Inflammatory macrophage treated with lipopolysaccharide for 1 hour (primary cell): ENCODE measurements around the gene GSAP.
"Not testable (repeated sequence)": the region's sequence is repeated elsewhere in the genome, so short reads cannot be mapped to it uniquely, and the experiment has no call there.

Source experiments
- DNase-seq, 2 donors: peaks; one replicate each; pipeline ENCODE4 v3.0.0-alpha.2; 2020 to 2022

Gene GSAP

GRCh38 chr7:77354914-77355313, 61.2 kb downstream of the GSAP start:
- DNase-seq, result no peak

- no peak for DNase-seq
Observed at GRCh38 chr7:77354484-77354883, 61.7 kb downstream of the GSAP start.

- no peak for DNase-seq
Observed at GRCh38 chr7:77353911-77354310, 62.2 kb downstream of the GSAP start.

- DNase-seq, result no peak
Observed at GRCh38 chr7:77353407-77353721, 62.8 kb downstream of the GSAP start.

- no peak for DNase-seq
Observed at GRCh38 chr7:77352665-77353406, 63.3 kb downstream of the GSAP start.

- peak; percentile 52 to 64 for DNase-seq
Observed at GRCh38 chr7:77351539-77352004, 64.6 kb downstream of the GSAP start.

- no peak for DNase-seq
Observed at GRCh38 chr7:77349141-77349540, 67.0 kb downstream of the GSAP start.

GRCh38 chr7:77348371-77348813, 67.8 kb downstream of the GSAP start:
- no peak for DNase-seq

GRCh38 chr7:77346441-77346840, 69.7 kb downstream of the GSAP start:
- no peak for DNase-seq

- not testable (repeated sequence) for DNase-seq
Observed at GRCh38 chr7:77345426-77345825, 70.7 kb downstream of the GSAP start.

GRCh38 chr7:77339726-77340125, 76.4 kb downstream of the GSAP start:
- DNase-seq, result no peak

- peak; percentile 82 to 85 for DNase-seq
Observed at GRCh38 chr7:77338883-77339629, 77.1 kb downstream of the GSAP start.

- peak; percentile 56 to 80 for DNase-seq
Observed at GRCh38 chr7:77338260-77338659, 77.9 kb downstream of the GSAP start.

- DNase-seq, result no peak
Observed at GRCh38 chr7:77337456-77337990, 78.6 kb downstream of the GSAP start.

- DNase-seq, result no peak
Observed at GRCh38 chr7:77335581-77335980, 80.6 kb downstream of the GSAP start.

GRCh38 chr7:77334039-77334438, 82.1 kb downstream of the GSAP start:
- DNase-seq, result not testable (repeated sequence)

GRCh38 chr7:77331938-77332695, 84.0 kb downstream of the GSAP start:
- DNase-seq, result peak; percentile 89 to 91

GRCh38 chr7:77330169-77330882, 85.8 kb downstream of the GSAP start:
- DNase-seq, result peak; percentile 82 to 93

- DNase-seq, result no peak
Observed at GRCh38 chr7:77329466-77330168, 86.5 kb downstream of the GSAP start.

GRCh38 chr7:77328669-77329068, 87.5 kb downstream of the GSAP start:
- DNase-seq, result no peak

- no peak for DNase-seq
Observed at GRCh38 chr7:77327932-77328628, 88.1 kb downstream of the GSAP start.
